ENCODE data around the gene FNBP1. TPM values are rescaled to one million over a fixed set of nuclear protein-coding genes. Genes with fewer than 3 reads are reported as not detected.

The FNBP1 gene
- total RNA-seq, 1 donor from 2014 or later, result 20.5 TPM

GRCh38 chr9:129889941-129890717, 152.9 kb downstream of the FNBP1 start:
- no peak for DNase-seq

GRCh38 chr9:129889122-129889940, 153.7 kb downstream of the FNBP1 start:
- H3K9me3 ChIP-seq (replicated peaks), result no peaks in the 10 kb centered on the region
- intact Hi-C loops (cut with micrococcal nuclease), result loop anchor here (10.0 kb wide), 1 partner anchor 345 kb away; no protein-coding TSS in a partner anchor
- DNase-seq, result no peak
- no peak for TF ChIP-seq CTCF (IDR thresholded peaks at IDR 0.05; ENCODE audit: borderline replicate concordance)
- H3K4me3 ChIP-seq, result peak overlapping the region; percentile 66
- H3K27me3 ChIP-seq (ENCODE audit: low read depth), result no peaks in the 10 kb centered on the region
- H3K27ac ChIP-seq (replicated peaks), result peak overlapping the region; percentile 92
- peaks cover 49% of the 10 kb centered on the region for H3K4me1 ChIP-seq
- peaks cover 10% of the 10 kb centered on the region for H3K36me3 ChIP-seq

More at GRCh38 chr9:129889941-129890717, 152.9 kb downstream of the FNBP1 start:
- Histone ChIP-seq H3K36me3 (peaks cover 17% of the 10 kb centered on the region), H3K27me3 (ENCODE audit: low read depth) (no peaks in the 10 kb centered on the region), H3K4me1 (peaks cover 41% of the 10 kb centered on the region), H3K27ac (replicated peaks) (peak overlapping the region; percentile 92), H3K9me3 (replicated peaks) (no peaks in the 10 kb centered on the region), H3K4me3 (peak overlapping the region; percentile 17)
- TF ChIP-seq CTCF (IDR thresholded peaks at IDR 0.05; ENCODE audit: borderline replicate concordance), result no peak
- intact Hi-C loops (cut with micrococcal nuclease), result loop anchor here (10.0 kb wide), 1 partner anchor 345 kb away; no protein-coding TSS in a partner anchor

- Histone ChIP-seq H3K36me3 (peaks cover 8% of the 10 kb centered on the region), H3K4me1 (peaks cover 57% of the 10 kb centered on the region), H3K27ac (replicated peaks) (peak overlapping the region; percentile 92), H3K4me3 (peak overlapping the region; percentile 66), H3K9me3 (replicated peaks) (no peaks in the 10 kb centered on the region), H3K27me3 (ENCODE audit: low read depth) (no peaks in the 10 kb centered on the region)
- intact Hi-C loops (cut with micrococcal nuclease), result loop anchor here (10.0 kb wide), 1 partner anchor 346 kb away; no protein-coding TSS in a partner anchor
- no peak for TF ChIP-seq CTCF (IDR thresholded peaks at IDR 0.05; ENCODE audit: borderline replicate concordance)
- peak; percentile 53 for DNase-seq
These were observed 154.5 kb downstream of the FNBP1 start for GRCh38 chr9:129888293-129889121.

- peaks cover 8% of the 10 kb centered on the region for H3K36me3 ChIP-seq
- intact Hi-C loops (cut with micrococcal nuclease), result loop anchor here (10.0 kb wide), 1 partner anchor 347 kb away; no protein-coding TSS in a partner anchor
- peak overlapping the region; percentile 66 for H3K4me3 ChIP-seq
- peak overlapping the region; percentile 92 for H3K27ac ChIP-seq (replicated peaks)
- no peak for DNase-seq
- H3K27me3 ChIP-seq (ENCODE audit: low read depth), result no peaks in the 10 kb centered on the region
- no peaks in the 10 kb centered on the region for H3K9me3 ChIP-seq (replicated peaks)
- peak; percentile 43 for TF ChIP-seq CTCF (IDR thresholded peaks at IDR 0.05; ENCODE audit: borderline replicate concordance)
- H3K4me1 ChIP-seq, result peaks cover 57% of the 10 kb centered on the region
These were observed 155.4 kb downstream of the FNBP1 start for GRCh38 chr9:129887334-129888292.
